ENCODE results near the gene METRNL.

GRCh38 chr17:83080579-83080857, 1.1 kb downstream of the METRNL start:
- no peak for TF ChIP-seq POLR2A (IDR thresholded peaks at IDR 0.05; ENCODE audit: low read depth, low read length)
- no peak for TF ChIP-seq POLR2AphosphoS5 (IDR thresholded peaks at IDR 0.05; ENCODE audit: low read depth, low read length)
